Measurements from ENCODE around the gene SMURF1. TPM values are rescaled to one million over a fixed set of nuclear protein-coding genes. Genes with fewer than 3 reads are reported as not detected.

SMURF1 gene
- total and polyA plus RNA-seq, 4 donors: 2.9 to 16.8 (median 5.9) TPM

GRCh38 chr7:99029466-99030435 is 114.2 kb downstream of the SMURF1 start:
- no peak overlapping the region for H3K27ac ChIP-seq (ENCODE audit: low read depth in 1 of 2, low read length in 2 of 2)
- no peak overlapping the region for H3K4me3 ChIP-seq (ENCODE audit: low read depth in 1 of 3, low read length in 3 of 3)
- TF ChIP-seq JUND (IDR thresholded peaks at IDR 0.05): no peak
- TF ChIP-seq ATF3 (IDR thresholded peaks at IDR 0.05): no peak
- TF ChIP-seq RAD21 (IDR thresholded peaks at IDR 0.05): no peak
- no peak for TF ChIP-seq RXRA (IDR thresholded peaks at IDR 0.05)
- no peak for TF ChIP-seq NR2F2 (IDR thresholded peaks at IDR 0.05)
- TF ChIP-seq REST (IDR thresholded peaks at IDR 0.05): no peak
- no peak for TF ChIP-seq MAX (IDR thresholded peaks at IDR 0.05)
- no peak for TF ChIP-seq FOXA2 (IDR thresholded peaks at IDR 0.05)
- no peak for TF ChIP-seq TAF1 (conservative IDR thresholded peaks at IDR 0.05)
- no peak for TF ChIP-seq GABPA (IDR thresholded peaks at IDR 0.05 in 1 of 2, conservative IDR thresholded peaks at IDR 0.05 in 1 of 2)
- TF ChIP-seq SP1 (IDR thresholded peaks at IDR 0.05): no peak
- TF ChIP-seq ZBTB33 (IDR thresholded peaks at IDR 0.05): no peak
- TF ChIP-seq EGR1 (IDR thresholded peaks at IDR 0.05; ENCODE audit: low read depth in 2 of 2): no peak
- no peak for TF ChIP-seq HNF4A (conservative IDR thresholded peaks at IDR 0.05)
- TF ChIP-seq CTCF (IDR thresholded peaks at IDR 0.05; ENCODE audit: low read depth, low read length, missing input control): no peak
- TF ChIP-seq YY1 (IDR thresholded peaks at IDR 0.05): no peak
- no peak for TF ChIP-seq FOXA1 (IDR thresholded peaks at IDR 0.05)
- no peak for TF ChIP-seq HNF4G (IDR thresholded peaks at IDR 0.05)
- 89% methylated on average over 9 of the region's 9 CpGs for WGBS
- no peaks in the 10 kb centered on the region for H3K27me3 ChIP-seq (ENCODE audit: control insufficient read depth in 4 of 4, insufficient read depth in 4 of 4, low read length in 3 of 4)
- peaks cover 0 to 7% (median 0%) of the 10 kb centered on the region in 4 donors for H3K4me1 ChIP-seq (ENCODE audit: control insufficient read depth in 4 of 4, insufficient read depth in 4 of 4, low read length in 3 of 4)
- H3K36me3 ChIP-seq (ENCODE audit: control insufficient read depth in 4 of 4, insufficient read depth in 3 of 4, low read depth in 1 of 4, low read length in 3 of 4): peaks cover 11 to 59% (median 40%) of the 10 kb centered on the region in 4 donors
- no peak for DNase-seq (ENCODE audit: low spot score)
- no peak overlapping the region for H3K9ac ChIP-seq (ENCODE audit: low read depth in 1 of 2, low read length in 2 of 2)
- H3K9me3 ChIP-seq (ENCODE audit: control insufficient read depth in 4 of 4, low read length in 3 of 4): no peaks in the 10 kb centered on the region
